ENCODE results near the gene TNNT1. TPM values are rescaled to one million over a fixed set of nuclear protein-coding genes. Genes with fewer than 3 reads are reported as not detected.
"Not testable (repeated sequence)": the region's sequence is repeated elsewhere in the genome, so short reads cannot be mapped to it uniquely, and the experiment has no call there.

Gene TNNT1
- total RNA-seq, 4 donors from 2014 or later: 2.5 to 9.3 TPM; not detected in 2

GRCh38 chr19:55173714-55174409, 24.9 kb upstream of the TNNT1 start:
- no peak overlapping the region for H3K27ac ChIP-seq
- TF ChIP-seq CTCF (IDR thresholded peaks at IDR 0.05): no peak
- no peak for TF ChIP-seq POLR2A (IDR thresholded peaks at IDR 0.05)
- H3K36me3 ChIP-seq: no peaks in the 10 kb centered on the region
- no peaks in the 10 kb centered on the region for H3K4me1 ChIP-seq
- peaks cover 22 to 64% of the 10 kb centered on the region in 2 donors for H3K27me3 ChIP-seq
- peak; percentile 46 to 50 for DNase-seq
- intact Hi-C loops (cut with DNase I; ENCODE audit: low total_unique reads): no loop called here
- H3K9me3 ChIP-seq: no peaks in the 10 kb centered on the region
- peak overlapping the region in 1 of 2 donors; percentile 3 for H3K4me3 ChIP-seq

DNA sequence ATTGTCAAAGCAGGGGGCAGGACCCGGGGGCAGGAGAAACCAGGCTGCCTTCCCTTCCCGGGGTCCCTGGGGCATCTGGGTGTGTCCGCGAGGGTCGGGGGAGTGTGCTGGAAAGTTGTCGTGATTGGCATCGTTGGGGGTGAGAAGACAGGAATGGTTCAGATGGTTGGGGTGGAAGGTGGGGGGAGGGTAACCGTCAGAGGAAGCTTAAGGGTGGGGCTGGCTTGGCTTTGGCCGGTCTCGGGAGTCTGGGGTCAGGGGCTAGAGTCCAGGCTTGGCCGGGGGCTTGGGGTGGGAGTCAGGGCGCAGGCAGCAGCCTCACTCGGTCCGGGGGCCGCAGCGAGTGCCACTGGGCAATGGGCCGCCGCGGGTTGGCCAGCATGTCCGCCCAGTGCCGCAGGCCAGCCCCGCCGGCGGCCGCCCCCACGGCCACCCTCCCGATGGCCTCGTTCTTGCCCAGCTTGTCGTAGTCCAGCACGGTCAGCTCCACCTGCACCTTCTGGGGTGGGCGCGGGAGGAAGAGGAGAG, 24.2 kb upstream of the TNNT1 start:
- Histone ChIP-seq H3K36me3 (no peaks in the 10 kb centered on the region), H3K4me1 (no peaks in the 10 kb centered on the region), H3K9me3 (no peaks in the 10 kb centered on the region), H3K27me3 (peaks cover 20 to 71% of the 10 kb centered on the region in 2 donors), H3K27ac (no peak overlapping the region), H3K4me3 (peak overlapping the region in 1 of 2 donors; percentile 3)
- intact Hi-C loops (cut with DNase I; ENCODE audit: low total_unique reads): no loop called here
- no peak for DNase-seq
- TF ChIP-seq CTCF (IDR thresholded peaks at IDR 0.05): no peak
- no peak for TF ChIP-seq POLR2A (IDR thresholded peaks at IDR 0.05)

DNA sequence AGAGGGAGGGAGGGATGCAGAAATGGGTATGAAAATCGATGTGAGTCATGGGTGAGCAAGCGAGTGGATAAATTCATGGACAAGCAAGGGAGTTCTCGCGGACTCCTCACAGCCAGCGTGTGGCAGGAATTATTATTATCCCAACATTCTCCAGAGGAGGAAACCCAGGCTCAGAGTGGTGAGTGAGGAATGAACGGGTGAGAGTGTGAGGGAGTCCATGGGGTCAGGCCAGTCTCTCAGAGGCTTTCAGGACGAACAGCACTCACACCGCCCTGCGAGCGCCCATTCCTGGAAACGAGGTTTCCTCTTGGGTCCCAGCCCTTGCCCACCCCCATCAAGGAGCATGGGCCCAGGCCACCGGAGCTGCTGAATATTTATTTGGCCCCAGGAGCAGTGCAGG, 23.7 kb upstream of the TNNT1 start:
- DNase-seq: no peak
- no peaks in the 10 kb centered on the region for H3K9me3 ChIP-seq
- H3K27me3 ChIP-seq: peaks cover 20 to 72% of the 10 kb centered on the region in 2 donors
- TF ChIP-seq POLR2A (IDR thresholded peaks at IDR 0.05) (no peak), CTCF (IDR thresholded peaks at IDR 0.05) (no peak)
- H3K4me3 ChIP-seq: no peak overlapping the region
- no peaks in the 10 kb centered on the region for H3K36me3 ChIP-seq
- H3K27ac ChIP-seq: no peak overlapping the region
- intact Hi-C loops (cut with DNase I; ENCODE audit: low total_unique reads): no loop called here
- H3K4me1 ChIP-seq: no peaks in the 10 kb centered on the region

DNA sequence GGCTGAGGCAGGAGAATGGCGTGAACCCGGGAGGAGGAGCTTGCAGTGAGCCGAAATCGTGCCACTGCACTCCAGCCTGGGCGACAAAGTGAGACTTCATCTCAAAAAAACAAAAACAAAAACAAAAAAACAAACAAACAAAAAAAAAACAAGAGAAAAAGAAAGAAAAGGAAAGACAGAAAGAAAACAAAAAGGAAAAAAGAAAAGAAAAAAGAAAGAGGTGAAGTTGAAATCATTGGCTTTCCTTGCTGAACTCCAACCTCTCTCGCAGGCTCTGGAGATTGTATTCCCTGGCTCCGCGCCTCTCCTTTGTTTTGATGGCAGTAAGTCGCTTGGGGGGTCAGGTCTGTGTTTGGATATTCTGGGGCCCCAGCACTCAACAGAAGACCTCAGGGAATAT, 23.3 kb upstream of the TNNT1 start:
- H3K4me1 ChIP-seq; H3K36me3 ChIP-seq; H3K4me3 ChIP-seq; H3K9me3 ChIP-seq; DNase-seq; H3K27ac ChIP-seq; intact Hi-C loops (cut with DNase I; ENCODE audit: low total_unique reads): not testable (repeated sequence)
- H3K27me3 ChIP-seq: peaks cover 18 to 73% of the 10 kb centered on the region in 2 donors

DNA sequence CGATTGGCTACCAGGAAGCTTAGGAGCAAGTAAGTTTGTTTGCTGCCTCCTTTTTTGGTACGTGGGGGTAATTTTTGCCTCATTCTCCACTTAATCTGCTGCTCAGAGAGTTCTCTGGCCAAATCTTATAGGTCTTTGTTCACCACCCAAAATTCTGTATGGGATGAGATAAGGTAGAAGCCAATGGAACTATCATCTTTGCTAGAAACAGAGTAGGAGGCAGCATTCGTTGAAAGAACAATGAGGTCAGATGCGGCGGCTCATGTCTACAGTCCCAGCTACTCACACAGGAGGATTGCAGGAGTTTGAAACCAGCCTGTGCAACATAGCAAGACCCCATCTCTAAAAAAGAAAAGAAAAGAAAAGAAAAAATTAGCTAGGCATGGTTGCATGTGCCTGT, 22.4 kb upstream of the TNNT1 start:
- peaks cover 13 to 67% of the 10 kb centered on the region in 2 donors for H3K27me3 ChIP-seq
- no peaks in the 10 kb centered on the region for H3K9me3 ChIP-seq
- H3K36me3 ChIP-seq: no peaks in the 10 kb centered on the region
- no peak overlapping the region for H3K27ac ChIP-seq
- H3K4me1 ChIP-seq: no peaks in the 10 kb centered on the region
- no peak overlapping the region for H3K4me3 ChIP-seq
- no peak for DNase-seq
- no peak for TF ChIP-seq POLR2A (IDR thresholded peaks at IDR 0.05)
- TF ChIP-seq CTCF (IDR thresholded peaks at IDR 0.05): no peak
- intact Hi-C loops (cut with DNase I; ENCODE audit: low total_unique reads): no loop called here
